Right cardiac atrium (tissue), 5 donors: ENCODE measurements around the gene KLHL41. TPM values are rescaled to one million over a fixed set of nuclear protein-coding genes. Genes with fewer than 3 reads are reported as not detected.

Experiments used
- ATAC-seq, 2 donors: fragments of 200-7000 bp; cut with Tn5 transposase; one replicate each; pipeline versions ENCODE4 v1.8.0 to v1.9.1; 2020; ENCODE audit warnings: moderate library complexity in 2 of 2, mild to moderate bottlenecking in 1 of 2
- DNase-seq, 3 donors: peaks; one replicate each; pipeline ENCODE4 v3.0.0-alpha.2; 2020
- H3K27ac ChIP-seq: one replicate; pipeline ENCODE4 v1.5.1; 2013; ENCODE audit warnings: mild to moderate bottlenecking, low read length, control low read depth, moderate library complexity
- H3K27me3 ChIP-seq: one replicate; pipeline ENCODE4 v1.6.1; 2013; ENCODE audit not compliant: control insufficient read depth, insufficient read depth
- H3K4me1 ChIP-seq: one replicate; pipeline ENCODE4 v1.6.1; 2013; ENCODE audit warnings: low read length; ENCODE audit not compliant: control insufficient read depth, insufficient read depth
- H3K4me3 ChIP-seq: one replicate; pipeline ENCODE4 v1.5.1; 2013; ENCODE audit warnings: low read length, control low read depth
- H3K9me3 ChIP-seq: one replicate; pipeline ENCODE4 v1.6.1; 2013; ENCODE audit warnings: low read length; ENCODE audit not compliant: control insufficient read depth
- WGBS: extraction: QIAGEN DNeasy Blood & Tissue Kit; methylation state at CpG from one replicate; pipeline ENCODE4 v1.1.7; 2013; 5-methylcytosine and 5-hydroxymethylcytosine counted together
- intact Hi-C, 4 donors: fragments of 100-400 bp; cut with DNase I; formaldehyde crosslinking; loops; one replicate each; pipeline versions ENCODE4 v1.11.0 to v1.14.0; 2022 to 2023
- polyA plus RNA-seq: library from polyadenylated mRNA; stranded (reverse); fragments of 200-250 nt; gene quantifications from one replicate; pipeline ENCODE4 v1.2.3, GENCODE V29; 2013
- total RNA-seq, 4 donors: library from RNA; stranded (reverse); fragmentation: NEBNext Ultra II Directional; extraction: Animal tissue kit (Norgen Biotek cat#: 25700); gene quantifications; one replicate each; pipeline ENCODE4 v1.2.1, GENCODE V29; 2021
- donor health status: healthy with polysubstance abuse.
- donor health status: DM: no; HTN: yes; CAD: no.
- donor health status: DM: no; HTN: no; CAD: no.
- donor health status: DM: no; HTN: yes; CAD: no; lungs with severe emphysema.
- donor health status: DM: yes; HTN: yes; CAD: no.

KLHL41 gene
- total and polyA plus RNA-seq, 5 donors = 62.2 to 165 (median 86.6) TPM

GRCh38 chr2:169478745-169479256, 30.7 kb upstream of the KLHL41 start:
- DNase-seq = peak in 1 of 3 donors; percentile 41
- Histone ChIP-seq H3K9me3 (no peaks in the 10 kb centered on the region), H3K4me3 (peak overlapping the region; percentile 57), H3K27me3 (no peaks in the 10 kb centered on the region), H3K4me1 (no peaks in the 10 kb centered on the region), H3K27ac (peak overlapping the region; percentile 49)
- intact Hi-C loops = no loop called here
- WGBS = 77% methylated on average over 14 of the region's 14 CpGs
- no peak for ATAC-seq

- intact Hi-C loops = no loop called here
- no peaks in the 10 kb centered on the region for H3K9me3 ChIP-seq
- WGBS = under 1% methylated on average over 71 of the region's 71 CpGs
- H3K4me3 ChIP-seq = peak within 1 kb of the TSS; percentile 57
- peak; percentile 89 to 95 (median 93) for DNase-seq
- no peaks in the 10 kb centered on the region for H3K27me3 ChIP-seq
- H3K4me1 ChIP-seq = no peaks in the 10 kb centered on the region
- peak; percentile 98 for ATAC-seq
- H3K27ac ChIP-seq = peak within 1 kb of the TSS; percentile 49
These were observed 30.0 kb upstream of the KLHL41 start, which contains the start of gene BBS5 for GRCh38 chr2:169479257-169480078. Gene BBS5 (plus strand): TSS chr2:169479494. CDS start chr2:169479554, 60 bp downstream.

DNA sequence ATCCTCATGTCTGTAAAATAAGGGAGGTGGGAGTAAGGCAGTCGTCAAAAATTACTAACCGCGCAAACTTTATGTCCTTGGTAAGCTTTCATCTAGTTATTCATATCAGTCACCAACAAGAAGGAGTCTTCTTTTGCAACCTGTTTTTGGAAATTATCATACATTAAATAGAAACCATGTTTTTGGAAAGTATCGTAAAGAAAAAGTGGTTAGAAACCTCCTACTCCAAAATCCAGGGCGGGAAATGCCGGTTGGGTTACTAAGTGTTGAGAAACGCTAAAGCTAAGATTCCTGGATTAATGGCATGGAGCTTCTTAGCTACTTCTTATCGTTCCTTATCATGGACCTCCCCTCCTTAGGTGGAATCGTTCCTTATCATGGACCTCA, 29.4 kb upstream of the KLHL41 start:
- peak overlapping the region; percentile 57 for H3K4me3 ChIP-seq
- no peak for DNase-seq
- H3K4me1 ChIP-seq = no peaks in the 10 kb centered on the region
- H3K27ac ChIP-seq = no peak overlapping the region
- ATAC-seq = no peak
- no peaks in the 10 kb centered on the region for H3K9me3 ChIP-seq
- intact Hi-C loops = no loop called here
- H3K27me3 ChIP-seq = no peaks in the 10 kb centered on the region
- WGBS = 22% methylated on average over 9 of the region's 9 CpGs

- Histone ChIP-seq H3K27ac (no peak overlapping the region), H3K4me3 (no peak overlapping the region), H3K27me3 (no peaks in the 10 kb centered on the region), H3K9me3 (no peaks in the 10 kb centered on the region), H3K4me1 (no peaks in the 10 kb centered on the region)
- ATAC-seq (no peak), DNase-seq (no peak)
- 88% methylated on average over 1 of the region's 1 CpG for WGBS
- intact Hi-C loops = no loop called here
These were observed 23.8 kb upstream of the KLHL41 start for GRCh38 chr2:169485650-169486138.

GRCh38 chr2:169486487-169486886, 23.0 kb upstream of the KLHL41 start:
- intact Hi-C loops = no loop called here
- ATAC-seq (no peak), DNase-seq (no peak)
- Histone ChIP-seq H3K4me3 (no peak overlapping the region), H3K27me3 (no peaks in the 10 kb centered on the region), H3K9me3 (no peaks in the 10 kb centered on the region), H3K27ac (no peak overlapping the region), H3K4me1 (no peaks in the 10 kb centered on the region)

- H3K9me3 ChIP-seq = no peaks in the 10 kb centered on the region
- no peak overlapping the region for H3K27ac ChIP-seq
- ATAC-seq (no peak), DNase-seq (no peak)
- intact Hi-C loops = no loop called here
- H3K4me3 ChIP-seq = no peak overlapping the region
- no peaks in the 10 kb centered on the region for H3K27me3 ChIP-seq
- no peaks in the 10 kb centered on the region for H3K4me1 ChIP-seq
These were observed 18.7 kb upstream of the KLHL41 start for GRCh38 chr2:169490834-169491233.

DNA sequence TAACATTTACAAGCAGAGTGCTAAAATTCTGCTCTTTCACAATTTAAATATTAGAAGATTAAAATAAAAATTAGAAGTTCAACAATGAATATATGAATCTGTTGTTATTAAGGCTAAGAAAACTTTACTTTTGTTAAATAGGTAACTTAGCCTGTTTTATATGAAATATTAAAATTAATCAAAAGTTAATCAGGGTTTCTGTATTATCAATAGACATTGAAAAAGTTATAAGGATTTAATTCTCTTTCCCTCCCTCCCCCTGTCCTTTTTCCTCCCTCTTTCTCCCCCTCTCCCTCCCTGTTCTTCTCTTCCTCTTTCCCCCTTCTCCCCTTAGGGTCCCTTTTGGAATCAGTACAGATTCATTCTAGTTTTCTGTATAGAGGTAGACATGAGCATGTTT, 18.1 kb upstream of the KLHL41 start:
- intact Hi-C loops = no loop called here
- ATAC-seq (no peak), DNase-seq (no peak)
- H3K4me1 ChIP-seq = no peaks in the 10 kb centered on the region
- no peak overlapping the region for H3K4me3 ChIP-seq
- no peak overlapping the region for H3K27ac ChIP-seq
- no peaks in the 10 kb centered on the region for H3K9me3 ChIP-seq
- no peaks in the 10 kb centered on the region for H3K27me3 ChIP-seq

DNA sequence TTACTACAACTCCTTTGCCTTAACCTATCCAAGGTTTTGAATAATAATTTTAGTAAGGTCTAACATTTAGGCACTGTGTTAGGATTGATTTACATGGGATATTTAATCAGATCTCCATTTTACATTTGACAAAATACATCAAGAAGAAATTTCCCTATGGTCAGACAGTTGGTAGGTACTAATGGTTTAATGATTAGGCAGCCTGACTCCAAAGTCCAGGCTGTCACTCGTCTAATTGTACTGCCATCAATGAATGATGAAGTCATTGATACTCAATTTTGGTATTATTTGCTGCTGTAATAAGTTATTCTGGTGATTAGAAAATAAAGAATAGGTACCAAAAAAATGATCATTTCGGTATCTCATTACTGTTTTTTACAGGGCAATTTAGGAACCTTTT, 16.1 kb upstream of the KLHL41 start:
- Histone ChIP-seq H3K27ac (no peak overlapping the region), H3K4me1 (no peaks in the 10 kb centered on the region), H3K4me3 (no peak overlapping the region), H3K27me3 (no peaks in the 10 kb centered on the region), H3K9me3 (no peaks in the 10 kb centered on the region)
- ATAC-seq = no peak
- 93% methylated on average over 2 of the region's 2 CpGs for WGBS
- DNase-seq = no peak
- intact Hi-C loops = no loop called here

- intact Hi-C loops = no loop called here
- 97% methylated on average over 5 of the region's 5 CpGs for WGBS
- DNase-seq (no peak), ATAC-seq (no peak)
- H3K4me3 ChIP-seq = no peak overlapping the region
- H3K9me3 ChIP-seq = no peaks in the 10 kb centered on the region
- H3K4me1 ChIP-seq = no peaks in the 10 kb centered on the region
- no peaks in the 10 kb centered on the region for H3K27me3 ChIP-seq
- no peak overlapping the region for H3K27ac ChIP-seq
These were observed 14.1 kb upstream of the KLHL41 start for GRCh38 chr2:169495310-169495928.

- no peak overlapping the region for H3K27ac ChIP-seq
- intact Hi-C loops = no loop called here
- H3K27me3 ChIP-seq = no peaks in the 10 kb centered on the region
- no peaks in the 10 kb centered on the region for H3K4me1 ChIP-seq
- H3K9me3 ChIP-seq = no peaks in the 10 kb centered on the region
- peak in 1 of 3 donors; percentile 37 for DNase-seq
- 98% methylated on average over 19 of the region's 19 CpGs for WGBS
- no peak for ATAC-seq
- H3K4me3 ChIP-seq = no peak overlapping the region
These were observed 4.9 kb upstream of the KLHL41 start for GRCh38 chr2:169504651-169505050.

- DNase-seq (no peak), ATAC-seq (no peak)
- intact Hi-C loops = no loop called here
- Histone ChIP-seq H3K27me3 (no peaks in the 10 kb centered on the region), H3K4me3 (no peak overlapping the region), H3K27ac (no peak overlapping the region), H3K4me1 (no peaks in the 10 kb centered on the region), H3K9me3 (no peaks in the 10 kb centered on the region)
These were observed 1.8 kb upstream of the KLHL41 start for GRCh38 chr2:169507698-169508097.
